ENCODE measurements around the gene TOP2A. TPM values are rescaled to one million over a fixed set of nuclear protein-coding genes. Genes with fewer than 3 reads are reported as not detected.

TOP2A gene
- total RNA-seq, 1 donor from 2014 or later: 10.5 TPM

DNA sequence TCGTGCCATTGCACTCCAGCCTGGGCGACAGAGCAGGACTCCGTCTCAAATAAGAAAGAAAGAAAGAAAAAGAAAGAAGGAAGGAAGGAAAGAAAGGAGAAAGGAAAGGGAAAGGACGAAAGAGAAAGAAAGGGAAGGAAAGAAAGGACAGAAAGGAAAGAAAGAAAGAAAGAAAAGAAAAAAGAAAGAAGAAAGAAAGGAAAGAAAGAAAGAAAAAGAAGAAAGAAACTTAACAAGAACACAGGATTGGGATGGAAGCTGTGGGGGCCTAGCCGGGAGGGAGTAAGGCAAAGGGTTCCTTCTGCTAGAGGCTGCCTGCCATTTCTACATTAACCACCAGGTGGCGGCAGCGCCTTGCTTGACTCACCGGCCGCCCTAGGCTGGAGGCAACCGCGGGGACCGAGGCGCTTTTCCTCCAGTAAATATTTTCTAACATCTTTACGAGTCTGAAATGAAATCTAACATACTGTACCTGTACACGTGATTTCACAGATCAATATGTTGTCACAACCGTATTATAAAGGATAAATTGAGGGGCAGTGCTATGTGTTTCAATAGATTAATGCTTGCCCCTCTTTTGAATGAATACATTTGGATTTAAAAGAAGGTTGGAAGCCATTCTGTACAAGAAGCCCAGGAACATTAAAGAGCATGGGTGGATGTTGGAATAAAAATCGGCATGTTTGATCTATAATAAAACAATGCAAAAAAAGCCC is 59.2 kb downstream of the TOP2A start:
- peak; percentile 87 to 89 for DNase-seq (ENCODE audit: low read depth in 2 of 2)

DNA sequence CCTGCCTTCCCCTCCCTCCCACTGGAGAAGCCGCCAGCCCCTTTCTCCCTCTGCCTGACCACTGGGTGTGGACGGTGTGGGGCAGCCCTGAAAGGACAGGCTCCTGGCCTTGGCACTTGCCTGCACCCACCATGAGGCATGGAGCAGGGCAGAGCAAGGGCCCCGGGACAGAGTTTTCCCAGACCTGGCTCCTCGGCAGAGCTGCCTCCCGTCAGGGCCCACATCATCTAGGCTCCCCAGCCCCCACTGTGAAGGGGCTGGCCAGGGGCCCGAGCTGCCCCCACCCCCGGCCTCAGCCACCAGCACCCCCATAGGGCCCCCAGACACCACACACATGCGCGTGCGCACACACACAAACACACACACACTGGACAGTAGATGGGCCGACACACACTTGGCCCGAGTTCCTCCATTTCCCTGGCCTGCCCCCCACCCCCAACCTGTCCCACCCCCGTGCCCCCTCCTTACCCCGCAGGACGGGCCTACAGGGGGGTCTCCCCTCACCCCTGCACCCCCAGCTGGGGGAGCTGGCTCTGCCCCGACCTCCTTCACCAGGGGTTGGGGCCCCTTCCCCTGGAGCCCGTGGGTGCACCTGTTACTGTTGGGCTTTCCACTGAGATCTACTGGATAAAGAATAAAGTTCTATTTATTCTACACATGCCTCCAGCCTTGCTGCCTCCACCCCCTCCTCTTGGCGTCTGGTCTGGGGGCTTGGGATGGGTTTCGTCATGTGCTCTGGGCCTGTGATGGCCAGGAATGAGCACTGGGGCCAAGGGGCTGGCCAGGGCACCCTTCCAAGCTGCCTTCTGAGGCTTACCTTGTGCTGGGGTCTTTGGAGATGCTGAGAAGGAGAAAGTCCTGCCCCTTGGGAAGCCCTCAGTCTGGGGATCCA is 60.5 kb downstream of the TOP2A start:
- no peak for DNase-seq (ENCODE audit: low read depth in 2 of 2)

DNA sequence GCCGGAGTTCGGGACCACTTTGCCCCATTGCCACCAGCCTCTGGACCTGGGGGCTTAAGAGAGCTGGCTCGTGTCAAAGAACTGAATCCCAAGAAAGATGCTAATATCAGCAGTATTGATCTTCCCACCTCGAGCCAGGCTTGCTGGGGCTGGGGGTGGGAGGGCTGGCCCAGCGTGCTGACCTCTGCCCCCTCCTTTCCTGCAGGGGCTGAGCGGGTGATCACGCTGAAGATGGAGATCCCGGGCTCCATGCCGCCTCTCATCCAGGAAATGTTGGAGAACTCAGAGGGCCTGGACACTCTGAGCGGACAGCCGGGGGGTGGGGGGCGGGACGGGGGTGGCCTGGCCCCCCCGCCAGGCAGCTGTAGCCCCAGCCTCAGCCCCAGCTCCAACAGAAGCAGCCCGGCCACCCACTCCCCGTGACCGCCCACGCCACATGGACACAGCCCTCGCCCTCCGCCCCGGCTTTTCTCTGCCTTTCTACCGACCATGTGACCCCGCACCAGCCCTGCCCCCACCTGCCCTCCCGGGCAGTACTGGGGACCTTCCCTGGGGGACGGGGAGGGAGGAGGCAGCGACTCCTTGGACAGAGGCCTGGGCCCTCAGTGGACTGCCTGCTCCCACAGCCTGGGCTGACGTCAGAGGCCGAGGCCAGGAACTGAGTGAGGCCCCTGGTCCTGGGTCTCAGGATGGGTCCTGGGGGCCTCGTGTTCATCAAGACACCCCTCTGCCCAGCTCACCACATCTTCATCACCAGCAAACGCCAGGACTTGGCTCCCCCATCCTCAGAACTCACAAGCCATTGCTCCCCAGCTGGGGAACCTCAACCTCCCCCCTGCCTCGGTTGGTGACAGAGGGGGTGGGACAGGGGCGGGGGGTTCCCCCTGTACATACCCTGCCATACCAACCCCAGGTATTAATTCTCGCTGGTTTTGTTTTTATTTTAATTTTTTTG is 61.6 kb downstream of the TOP2A start:
- no peak for DNase-seq (ENCODE audit: low read depth in 2 of 2)

DNA sequence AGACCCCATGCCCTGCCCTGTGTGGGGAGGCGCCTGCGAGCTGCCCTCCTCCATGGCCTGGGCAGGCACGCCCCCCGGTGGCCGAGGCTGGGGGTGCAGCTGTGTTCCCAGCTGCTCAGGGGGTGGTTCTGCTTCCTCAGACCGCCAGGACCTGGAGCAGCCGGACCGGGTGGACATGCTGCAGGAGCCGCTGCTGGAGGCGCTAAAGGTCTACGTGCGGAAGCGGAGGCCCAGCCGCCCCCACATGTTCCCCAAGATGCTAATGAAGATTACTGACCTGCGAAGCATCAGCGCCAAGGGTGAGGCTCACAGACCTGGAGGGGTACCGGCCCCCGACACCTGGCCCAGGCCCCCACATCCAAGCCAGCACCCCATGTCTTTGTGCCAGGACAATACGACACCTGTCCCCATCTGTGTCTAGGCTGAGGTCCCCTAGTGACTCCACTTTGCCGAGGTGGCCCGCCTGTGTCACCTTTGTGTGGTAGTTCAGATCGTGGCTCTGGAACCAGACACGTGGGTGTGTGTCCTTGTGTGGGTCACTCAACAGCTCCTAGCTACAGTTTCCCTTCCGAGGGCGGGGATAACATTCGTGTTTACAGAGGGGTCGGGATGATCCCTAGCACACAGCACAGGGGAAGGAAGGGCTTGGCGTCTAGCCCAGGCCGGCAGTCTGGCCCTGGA is 62.4 kb downstream of the TOP2A start:
- peak; percentile 72 to 83 for DNase-seq (ENCODE audit: low read depth in 2 of 2)

DNA sequence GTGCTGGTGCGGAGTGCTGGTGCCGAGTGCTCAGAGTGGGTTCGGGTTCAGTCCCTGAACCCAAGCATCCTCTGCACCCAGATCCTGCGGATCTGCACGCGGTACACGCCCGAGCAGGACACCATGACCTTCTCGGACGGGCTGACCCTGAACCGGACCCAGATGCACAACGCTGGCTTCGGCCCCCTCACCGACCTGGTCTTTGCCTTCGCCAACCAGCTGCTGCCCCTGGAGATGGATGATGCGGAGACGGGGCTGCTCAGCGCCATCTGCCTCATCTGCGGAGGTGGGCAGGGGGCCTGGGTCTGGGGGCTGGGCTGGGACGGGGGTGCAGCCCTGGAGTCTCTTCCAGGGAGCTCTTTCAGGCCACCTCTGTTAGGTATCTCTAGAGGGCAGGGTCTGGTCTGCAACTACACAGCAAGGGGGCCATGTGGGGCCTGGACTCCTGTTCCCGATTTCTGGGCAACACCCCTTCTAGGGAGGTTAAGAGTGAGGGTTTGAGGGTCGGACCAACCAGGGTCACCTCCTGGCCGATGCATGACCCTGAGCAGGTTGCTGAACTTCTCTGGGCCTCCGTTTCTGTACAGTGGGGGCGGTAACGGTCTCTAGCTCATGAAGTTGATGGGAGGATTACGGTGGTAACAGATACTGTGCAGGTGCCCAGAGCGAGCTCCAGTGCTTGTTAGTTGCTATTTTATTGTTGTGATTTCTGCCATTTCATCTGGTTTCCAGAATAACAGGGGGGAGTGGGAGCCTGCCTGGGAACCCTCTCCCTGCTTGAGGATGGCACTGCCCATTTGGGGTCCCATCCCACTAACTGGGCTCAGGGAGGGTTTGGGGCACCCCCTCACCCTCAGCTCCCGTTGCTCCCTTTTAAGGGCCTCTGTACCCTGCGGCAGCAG is 63.2 kb downstream of the TOP2A start:
- DNase-seq (ENCODE audit: low read depth in 2 of 2): no peak

DNA sequence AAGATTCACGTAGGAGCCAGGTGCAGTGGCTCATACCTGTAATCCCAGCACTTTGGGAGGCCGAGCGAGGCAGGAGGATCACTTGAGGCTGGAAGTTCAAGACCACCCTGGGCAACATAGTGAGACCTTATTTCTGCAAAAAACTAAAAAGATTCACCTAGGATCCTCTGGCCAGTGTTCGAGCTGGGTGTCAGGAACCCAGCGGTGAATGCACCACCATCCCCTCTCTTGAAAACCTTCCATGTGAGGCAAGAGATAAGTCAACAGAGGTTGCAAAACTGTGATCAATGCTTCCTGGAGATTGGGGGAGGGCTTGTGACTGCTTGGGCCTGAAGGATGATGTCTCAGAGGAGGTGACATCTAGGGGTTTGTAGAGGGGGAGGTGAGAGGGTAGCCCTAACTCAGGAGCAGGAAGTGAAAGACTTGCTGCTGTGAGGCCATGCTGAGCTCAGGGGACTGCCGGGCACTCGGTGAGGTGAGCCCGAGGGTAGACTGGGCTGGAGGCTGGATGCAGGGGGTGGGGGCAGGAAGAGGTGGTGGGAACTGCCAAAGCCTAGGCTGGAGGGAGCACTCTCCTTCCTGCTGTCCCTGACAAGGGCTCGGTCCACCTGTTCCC is 64.8 kb downstream of the TOP2A start:
- DNase-seq (ENCODE audit: low read depth in 2 of 2): no peak

DNA sequence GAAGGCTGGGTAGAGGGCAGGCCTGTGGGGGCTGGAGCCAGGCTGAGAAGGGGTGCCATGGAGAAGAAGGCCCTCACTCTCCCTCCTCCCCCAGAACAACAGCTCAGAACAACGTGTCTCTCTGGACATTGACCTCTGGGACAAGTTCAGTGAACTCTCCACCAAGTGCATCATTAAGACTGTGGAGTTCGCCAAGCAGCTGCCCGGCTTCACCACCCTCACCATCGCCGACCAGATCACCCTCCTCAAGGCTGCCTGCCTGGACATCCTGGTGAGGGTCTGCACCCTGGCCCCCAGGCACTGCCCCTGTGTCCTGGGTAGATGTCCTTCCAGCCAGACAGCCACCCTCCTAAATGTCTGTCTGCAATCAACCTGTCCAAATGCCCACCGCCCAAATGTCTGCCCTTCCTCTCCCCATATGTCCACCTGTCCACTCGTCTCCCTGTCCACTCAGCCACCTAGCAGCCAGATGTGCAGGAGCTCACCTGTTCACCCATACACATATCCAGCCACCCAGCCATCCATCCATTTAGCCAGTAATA is 65.4 kb downstream of the TOP2A start:
- no peak for DNase-seq (ENCODE audit: low read depth in 2 of 2)

DNA sequence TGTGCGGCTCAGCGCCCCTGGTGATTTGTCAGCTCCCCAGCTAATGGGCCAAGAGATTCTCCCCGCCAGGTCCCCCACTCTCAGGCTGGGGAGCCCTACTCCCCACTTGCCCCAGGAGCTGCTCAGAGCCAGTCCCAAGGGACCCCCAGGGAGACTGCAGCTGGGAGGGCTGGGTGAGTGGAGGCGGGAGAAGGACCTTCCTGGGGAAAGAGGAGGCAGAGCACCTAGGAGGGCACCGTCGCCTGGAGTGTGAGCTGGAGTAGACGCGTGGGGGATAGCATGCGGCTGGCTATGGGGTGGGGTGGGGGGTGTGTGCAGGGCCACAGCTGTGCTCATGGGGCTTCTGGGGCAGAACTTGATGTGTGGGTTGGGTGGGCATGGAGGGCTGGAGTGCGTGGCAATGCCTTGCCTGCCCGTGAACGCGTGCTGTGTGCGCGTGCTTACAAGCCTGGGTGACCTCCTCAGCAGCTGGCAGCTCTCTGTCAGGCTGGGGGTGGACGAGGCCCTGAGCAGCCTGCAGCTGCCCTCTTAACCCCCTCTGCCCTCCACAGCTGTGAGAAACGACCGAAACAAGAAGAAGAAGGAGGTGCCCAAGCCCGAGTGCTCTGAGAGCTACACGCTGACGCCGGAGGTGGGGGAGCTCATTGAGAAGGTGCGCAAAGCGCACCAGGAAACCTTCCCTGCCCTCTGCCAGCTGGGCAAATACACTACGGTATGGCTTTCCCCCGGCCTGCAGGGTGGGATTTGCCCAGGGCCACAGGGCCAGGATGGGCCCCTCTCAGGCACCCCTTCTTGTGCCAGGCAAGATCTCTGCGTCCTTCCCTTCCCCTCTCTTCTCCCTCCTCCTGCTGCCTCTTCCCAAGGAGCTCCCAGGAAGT is 66.1 kb downstream of the TOP2A start:
- DNase-seq (ENCODE audit: low read depth in 2 of 2): no peak

DNA sequence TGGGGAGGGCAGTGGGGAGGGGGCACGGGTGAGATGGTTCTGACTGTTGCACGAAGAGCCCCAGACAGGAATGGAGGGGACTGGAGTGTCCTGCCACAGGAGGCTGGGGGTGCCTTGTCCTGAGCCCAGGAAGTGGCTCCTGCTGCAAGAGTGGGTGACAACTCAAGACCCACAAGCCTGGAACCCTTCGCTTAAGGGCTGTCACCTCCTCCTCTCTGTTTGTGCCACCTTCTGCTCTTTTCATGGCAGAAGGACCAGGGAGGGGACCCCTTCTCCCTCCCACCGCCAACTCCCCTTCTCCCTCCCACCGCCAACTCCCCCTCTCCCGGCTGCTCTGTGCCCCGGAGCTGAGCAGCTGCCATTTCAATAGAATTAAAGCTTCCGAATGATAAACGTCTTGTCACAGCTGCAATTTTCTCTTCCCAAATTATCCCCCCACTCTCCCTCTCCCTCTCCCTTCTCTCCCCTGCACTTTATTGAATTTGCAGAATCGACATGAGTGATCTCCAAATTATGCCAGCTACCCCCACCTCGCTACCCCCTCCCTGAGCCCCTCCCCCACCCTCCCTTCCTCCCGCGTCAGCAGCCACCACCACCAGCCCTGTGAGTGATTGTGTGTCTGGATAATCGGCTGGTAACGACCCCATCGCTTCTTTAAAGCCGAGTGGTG is 66.9 kb downstream of the TOP2A start:
- no peak for DNase-seq (ENCODE audit: low read depth in 2 of 2)

DNA sequence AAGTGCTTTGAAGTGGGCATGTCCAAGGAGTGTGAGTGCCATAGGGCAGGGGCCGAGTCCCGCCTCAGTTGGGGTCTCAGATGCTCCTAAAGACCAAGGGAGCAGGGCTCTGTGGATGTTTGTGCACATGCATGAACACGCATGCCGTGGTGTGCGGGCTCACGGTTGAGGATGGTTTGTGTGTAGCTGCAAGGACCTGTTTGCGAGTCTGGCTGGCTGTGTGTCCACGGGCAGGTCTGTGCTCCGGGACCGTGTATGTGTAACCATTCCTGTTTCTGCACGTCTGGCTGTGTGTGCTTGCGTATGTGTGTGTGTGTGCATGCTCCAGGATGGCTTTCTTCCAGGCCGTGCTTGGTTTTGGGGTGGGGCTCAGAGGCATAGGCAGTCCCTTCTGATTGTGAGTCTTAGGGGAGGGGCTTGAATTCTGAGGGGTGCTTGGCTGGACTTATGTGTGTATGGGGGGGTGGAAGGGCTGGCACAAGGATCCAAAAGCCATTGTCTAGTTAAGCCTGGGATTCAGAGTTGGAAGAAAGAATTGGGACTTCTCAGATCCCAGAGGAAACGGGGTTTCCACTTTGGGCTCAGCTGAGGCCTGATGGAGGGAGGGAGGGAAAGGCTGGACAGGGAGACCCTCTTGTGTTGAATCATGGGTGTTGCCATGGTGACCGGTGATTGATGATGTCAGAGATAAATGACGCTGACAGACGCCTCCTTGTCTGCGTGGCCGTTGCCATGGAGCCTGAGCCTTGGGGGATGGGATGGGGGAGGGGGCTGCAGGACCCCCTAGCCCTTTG is 67.6 kb downstream of the TOP2A start:
- peak; percentile 54 to 59 for DNase-seq (ENCODE audit: low read depth in 2 of 2)

DNA sequence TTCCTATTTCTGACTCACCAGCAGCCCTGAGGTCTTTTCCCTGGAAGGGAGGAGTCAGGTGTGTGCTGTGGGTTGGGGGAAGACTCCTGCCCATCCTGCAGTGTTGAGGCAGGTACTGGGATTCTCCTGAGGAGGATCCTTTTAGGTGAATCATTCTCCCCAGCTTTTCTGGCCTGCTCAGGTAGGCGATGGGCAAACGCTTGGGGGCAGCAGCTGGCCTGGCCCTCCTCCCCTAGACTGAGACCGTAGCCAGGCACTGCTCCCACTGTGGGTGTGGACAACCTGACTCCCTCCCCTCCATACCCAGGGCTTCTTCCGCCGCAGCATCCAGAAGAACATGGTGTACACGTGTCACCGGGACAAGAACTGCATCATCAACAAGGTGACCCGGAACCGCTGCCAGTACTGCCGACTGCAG is 68.2 kb downstream of the TOP2A start:
- no peak for DNase-seq (ENCODE audit: low read depth in 2 of 2)

DNA sequence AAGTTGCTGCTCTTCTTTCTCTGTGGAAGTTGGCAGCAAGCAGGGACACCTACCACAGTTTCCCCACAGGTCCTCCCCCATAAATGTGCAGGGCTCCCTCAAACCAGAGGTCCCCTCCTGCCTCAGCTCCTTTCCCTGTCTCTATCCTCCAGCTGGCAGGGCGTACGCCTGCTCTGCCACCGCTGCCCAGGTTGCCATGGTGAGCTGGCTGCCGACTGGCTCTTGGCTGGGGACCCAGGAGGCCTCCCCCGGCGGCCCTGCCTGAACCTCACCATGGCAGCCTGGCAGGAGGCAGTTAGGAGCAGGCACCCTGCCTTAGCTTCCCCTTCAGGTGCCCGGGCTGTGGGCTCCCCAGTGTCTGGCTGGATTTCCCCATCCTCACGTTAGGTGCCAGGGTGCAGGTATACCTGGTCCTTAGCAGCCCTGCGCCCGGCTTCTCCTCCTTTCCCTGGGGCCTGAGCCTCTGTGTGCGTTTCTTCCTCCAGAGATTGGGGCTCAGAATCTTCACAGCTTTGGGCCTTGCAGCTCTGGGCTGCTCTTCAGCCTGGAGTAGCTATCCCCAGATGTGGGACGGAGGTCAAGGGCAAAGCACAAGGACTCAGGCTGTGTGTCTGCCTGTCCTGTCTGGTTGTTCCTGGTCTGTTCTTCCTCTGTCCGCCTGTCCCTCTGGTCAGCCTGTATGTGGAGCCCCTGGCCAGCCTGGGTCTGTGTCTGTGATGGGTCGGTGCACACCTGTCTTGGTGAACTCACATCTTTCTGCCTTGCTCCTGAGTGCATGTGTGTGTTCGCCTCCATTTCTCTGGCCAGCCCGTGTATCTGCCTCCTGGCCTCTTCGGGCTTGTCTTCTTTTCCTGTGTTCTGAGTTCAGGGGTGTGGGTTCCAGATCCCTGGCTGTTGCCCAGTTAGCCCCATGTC is 68.9 kb downstream of the TOP2A start:
- peak in 1 of 2 donors; percentile 50 for DNase-seq (ENCODE audit: low read depth in 2 of 2)

DNA sequence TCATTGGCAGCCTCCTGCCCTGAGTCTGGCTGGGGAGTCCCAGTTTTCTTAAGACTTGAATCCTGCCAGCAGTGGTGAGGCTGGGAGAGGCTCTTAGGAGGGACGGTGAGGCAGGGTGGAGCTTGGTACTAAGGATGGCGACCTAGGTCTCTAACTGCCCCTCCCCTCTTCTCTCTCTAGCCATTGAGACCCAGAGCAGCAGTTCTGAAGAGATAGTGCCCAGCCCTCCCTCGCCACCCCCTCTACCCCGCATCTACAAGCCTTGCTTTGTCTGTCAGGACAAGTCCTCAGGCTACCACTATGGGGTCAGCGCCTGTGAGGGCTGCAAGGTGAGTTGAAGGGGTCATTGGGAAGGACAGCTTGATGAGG is 69.6 kb downstream of the TOP2A start:
- DNase-seq (ENCODE audit: low read depth in 2 of 2): peak in 1 of 2 donors; percentile 29

DNA sequence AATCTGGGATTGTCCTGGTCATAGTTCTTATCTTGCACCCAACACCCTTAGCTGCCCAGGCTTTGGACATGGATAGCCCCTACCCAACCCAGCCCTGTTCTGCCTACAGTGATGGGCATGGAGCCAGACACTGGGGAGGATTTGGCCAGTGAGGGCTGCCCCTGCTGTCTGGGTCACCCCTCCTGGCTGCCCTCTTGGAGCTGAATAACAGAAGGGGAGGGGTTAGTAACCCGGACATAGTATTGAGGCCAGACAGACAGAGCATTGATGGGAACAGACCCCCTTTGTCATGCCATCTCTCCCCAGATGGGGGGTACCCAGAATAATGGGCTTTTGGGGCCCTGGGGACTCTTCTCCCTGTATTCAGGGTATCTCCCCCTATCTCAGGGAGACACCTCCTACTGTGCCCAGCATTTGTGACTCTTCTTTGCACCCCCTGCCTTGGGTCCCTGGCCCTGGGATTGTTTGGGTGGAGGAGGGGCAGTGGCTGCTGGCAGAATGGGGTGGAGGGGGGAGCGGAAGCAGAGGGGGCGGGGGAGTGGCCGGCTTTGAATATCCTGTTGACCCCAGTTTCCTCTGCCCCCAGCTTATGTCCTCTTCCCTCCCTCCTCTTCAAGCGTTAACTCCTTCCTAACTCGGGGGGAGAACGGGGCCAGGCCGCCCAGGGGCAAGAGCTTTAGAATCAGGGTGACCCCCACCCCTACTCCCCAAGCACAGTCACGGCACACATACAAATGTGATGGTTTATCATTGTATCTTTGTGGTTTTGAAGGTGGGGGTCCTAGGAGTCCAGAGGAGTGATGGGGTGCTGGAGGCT is 70.2 kb downstream of the TOP2A start:
- DNase-seq (ENCODE audit: low read depth in 2 of 2): peak; percentile 35 to 72

DNA sequence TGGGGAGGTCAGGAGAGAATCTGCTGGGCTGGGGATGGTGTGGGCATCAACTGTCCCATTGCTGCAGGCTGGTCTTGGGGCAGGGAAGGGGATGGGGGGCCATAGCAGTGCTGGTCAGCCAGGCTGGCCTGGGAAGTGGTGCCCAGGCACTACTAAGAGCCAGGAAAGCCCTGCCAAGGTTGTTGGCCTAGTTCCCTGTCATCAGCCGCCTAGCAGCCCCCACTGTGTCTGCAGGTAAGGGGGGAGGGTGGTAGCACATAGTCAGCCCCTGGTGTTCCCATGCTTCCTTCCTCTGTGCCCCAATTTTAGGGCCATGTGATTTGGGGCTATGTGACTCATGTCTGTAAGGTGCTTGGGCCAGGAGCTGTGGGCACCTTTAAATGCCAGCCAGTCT is 70.9 kb downstream of the TOP2A start:
- no peak for DNase-seq (ENCODE audit: low read depth in 2 of 2)

Data from lung microvascular endothelial cell (primary cell).